HG03442 (cell line): ENCODE data around the gene PRDX2.
"Not testable (repeated sequence)": the region's sequence is repeated elsewhere in the genome, so short reads cannot be mapped to it uniquely, and the experiment has no call there.

Source experiments
- ATAC-seq: cut with Tn5 transposase; IDR thresholded peaks from one replicate; pipeline ENCODE4 v1.9.1; 2021; ENCODE audit warnings: mild to moderate bottlenecking, moderate library complexity; ENCODE audit not compliant: unreplicated experiment

The PRDX2 gene

DNA sequence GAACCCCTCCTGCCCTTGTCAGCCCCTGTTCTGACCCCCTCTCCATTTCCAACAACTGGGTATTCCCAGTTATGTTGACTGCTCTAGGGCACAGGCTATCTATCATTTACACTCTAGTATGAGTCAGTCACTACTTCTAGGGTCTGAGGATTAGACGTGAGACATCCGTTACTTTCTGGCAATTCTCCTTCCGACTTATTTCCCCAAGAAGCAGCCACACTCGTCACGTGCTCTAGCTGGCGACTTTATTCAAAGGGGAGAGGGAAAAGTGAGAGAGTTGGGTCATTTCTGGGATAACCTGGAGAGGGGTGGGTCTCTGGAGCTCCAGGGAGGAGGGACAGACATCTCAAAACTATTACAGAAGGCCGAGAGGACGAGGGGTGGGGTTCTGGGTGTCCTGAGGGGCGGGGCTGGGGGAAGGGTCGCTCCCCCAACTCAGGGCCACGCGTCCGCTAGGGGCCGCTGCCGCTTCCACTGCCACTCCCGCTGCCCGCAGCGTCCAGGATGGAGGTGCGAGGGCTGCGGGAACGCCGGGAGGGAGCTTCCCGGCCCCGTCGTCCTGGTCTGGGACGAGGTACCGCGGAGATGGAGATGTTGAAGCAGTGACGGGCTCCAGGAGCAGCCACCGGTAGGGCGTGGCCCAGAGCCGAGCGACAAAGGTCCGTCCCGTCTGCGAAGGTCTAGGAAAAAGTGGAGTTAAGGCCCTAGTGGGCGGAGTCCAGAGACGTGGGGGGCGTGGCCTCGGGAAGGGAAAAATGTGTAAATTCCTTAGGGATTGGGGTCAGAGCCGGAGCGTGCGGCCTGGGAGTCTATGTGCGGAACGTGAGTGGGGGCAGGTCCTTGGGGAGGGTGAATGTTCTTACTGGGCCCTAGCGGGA, 23.9 kb upstream of the PRDX2 start:
- ATAC-seq: no peak

DNA sequence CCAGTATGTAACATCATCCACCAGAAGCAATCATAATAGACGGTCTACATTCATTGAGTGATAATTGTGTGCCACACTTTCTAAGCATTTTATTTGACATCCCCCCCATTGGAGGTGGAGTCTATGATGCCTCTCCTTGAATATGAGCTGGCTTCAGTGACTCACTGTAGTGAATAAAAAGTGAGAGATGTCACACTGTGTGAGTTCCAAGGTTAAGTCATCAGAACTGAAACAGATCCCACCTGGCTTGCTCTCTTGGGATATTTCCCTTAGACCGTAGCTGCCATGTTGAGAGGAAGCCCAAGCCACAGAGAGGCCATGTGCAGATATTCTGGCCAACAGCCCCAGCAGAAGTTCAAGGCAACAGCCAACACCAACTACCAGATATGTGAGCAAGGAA, 20.2 kb upstream of the PRDX2 start:
- no peak for ATAC-seq

DNA sequence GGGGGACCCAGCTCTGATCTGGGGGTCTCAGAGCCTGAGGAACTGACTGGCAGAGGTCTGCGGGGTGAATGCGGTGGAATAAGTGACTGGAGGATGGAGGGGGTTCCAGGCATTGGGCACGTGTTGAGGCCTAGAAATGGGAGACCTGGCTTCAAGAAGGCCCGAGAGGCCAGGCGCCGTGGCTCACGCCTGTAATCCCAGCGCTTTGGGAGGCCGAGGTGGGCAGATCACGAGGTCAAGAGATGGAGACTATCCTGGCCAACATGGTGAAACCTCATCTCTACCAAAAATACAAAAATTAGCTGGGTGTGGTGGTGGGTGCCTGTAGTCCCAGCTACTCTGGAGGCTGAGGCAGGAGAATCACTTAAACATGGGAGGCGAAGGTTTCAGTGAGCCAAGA, 16.2 kb upstream of the PRDX2 start:
- ATAC-seq: not testable (repeated sequence)

DNA sequence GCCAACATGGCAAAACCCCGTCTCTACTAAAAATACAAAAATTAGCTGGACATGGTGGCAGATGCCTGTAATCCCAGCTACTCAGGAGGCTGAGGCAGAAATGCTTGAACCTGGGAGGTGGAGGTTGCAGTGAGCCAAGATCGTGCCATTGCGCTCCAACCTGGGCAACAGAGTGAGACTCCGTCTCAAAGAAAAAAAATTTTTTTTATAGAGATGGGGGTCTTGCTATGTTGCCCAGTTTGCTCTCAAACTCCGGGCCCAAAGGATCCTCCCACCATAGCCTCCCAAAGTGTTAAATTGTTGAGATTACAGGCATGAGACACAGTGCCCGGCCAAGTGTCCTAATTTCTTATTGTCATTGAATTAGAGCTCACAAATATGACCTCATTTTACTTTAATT, 15.6 kb upstream of the PRDX2 start:
- not testable (repeated sequence) for ATAC-seq

- no peak for ATAC-seq
Measured at GRCh38 chr19:12815088-12815487, 13.5 kb upstream of the PRDX2 start.

DNA sequence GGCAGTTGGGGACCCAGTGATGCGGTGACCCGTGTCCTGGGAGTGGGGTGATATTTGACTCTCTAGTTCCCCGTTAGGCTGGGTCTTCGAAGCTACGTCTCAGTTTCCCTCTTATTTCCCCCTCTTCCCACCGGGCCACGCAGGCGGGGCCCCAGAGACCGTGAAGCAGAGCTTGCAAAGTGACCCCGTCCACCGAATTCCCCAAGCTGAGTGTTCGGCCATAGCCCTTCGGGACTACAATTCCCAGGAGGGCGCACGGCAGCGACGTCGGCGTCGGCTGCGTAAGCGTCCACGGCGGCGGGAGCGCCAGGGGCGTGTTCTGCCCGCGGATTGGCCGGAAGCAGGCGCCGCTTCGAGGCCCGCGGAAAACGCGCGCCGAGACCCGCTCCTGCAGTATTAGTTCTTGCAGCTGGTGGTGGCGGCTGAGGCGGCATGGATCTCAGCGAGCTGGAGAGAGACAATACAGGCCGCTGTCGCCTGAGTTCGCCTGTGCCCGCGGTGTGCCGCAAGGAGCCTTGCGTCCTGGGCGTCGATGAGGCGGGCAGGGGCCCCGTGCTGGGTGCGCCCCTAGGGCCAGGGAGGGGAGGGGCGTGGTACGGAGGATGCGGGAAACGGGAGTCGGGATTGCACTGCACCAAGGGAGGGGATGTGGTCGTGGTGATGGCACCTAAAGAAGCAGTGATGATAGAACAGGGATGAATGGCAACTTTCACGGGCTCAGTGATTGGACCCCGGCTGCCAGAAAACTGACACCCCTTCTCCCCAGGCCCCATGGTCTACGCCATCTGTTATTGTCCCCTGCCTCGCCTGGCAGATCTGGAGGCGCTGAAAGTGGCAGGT, 4.9 kb upstream of the PRDX2 start, which contains the start of gene RNASEH2A:
Gene RNASEH2A (plus strand): TSS at position 343 of the 840 bp plus-strand sequence. CDS start 90 bp downstream, at position 433.
- peak; percentile 65 for ATAC-seq

DNA sequence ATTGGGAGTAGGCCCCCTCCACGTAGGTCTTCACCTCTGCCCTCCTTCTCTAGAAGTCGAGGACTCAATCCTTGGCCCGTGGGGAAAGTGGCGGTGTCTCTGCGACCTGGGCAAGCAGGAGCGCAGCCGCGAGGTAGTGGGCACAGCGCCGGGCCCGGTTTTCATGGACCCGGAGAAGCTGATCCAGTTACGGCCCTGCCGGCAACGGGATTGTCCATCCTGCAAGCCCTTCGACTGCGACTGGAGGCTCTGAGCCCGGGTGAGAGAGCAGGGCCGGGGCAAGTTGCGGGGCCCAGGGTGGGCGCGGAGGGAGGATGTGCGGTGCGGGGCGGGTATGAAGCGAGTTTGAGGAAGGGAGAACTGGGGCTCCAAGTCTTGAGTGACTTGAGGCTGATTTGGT, 2.5 kb upstream of the PRDX2 start:
- ATAC-seq: no peak

DNA sequence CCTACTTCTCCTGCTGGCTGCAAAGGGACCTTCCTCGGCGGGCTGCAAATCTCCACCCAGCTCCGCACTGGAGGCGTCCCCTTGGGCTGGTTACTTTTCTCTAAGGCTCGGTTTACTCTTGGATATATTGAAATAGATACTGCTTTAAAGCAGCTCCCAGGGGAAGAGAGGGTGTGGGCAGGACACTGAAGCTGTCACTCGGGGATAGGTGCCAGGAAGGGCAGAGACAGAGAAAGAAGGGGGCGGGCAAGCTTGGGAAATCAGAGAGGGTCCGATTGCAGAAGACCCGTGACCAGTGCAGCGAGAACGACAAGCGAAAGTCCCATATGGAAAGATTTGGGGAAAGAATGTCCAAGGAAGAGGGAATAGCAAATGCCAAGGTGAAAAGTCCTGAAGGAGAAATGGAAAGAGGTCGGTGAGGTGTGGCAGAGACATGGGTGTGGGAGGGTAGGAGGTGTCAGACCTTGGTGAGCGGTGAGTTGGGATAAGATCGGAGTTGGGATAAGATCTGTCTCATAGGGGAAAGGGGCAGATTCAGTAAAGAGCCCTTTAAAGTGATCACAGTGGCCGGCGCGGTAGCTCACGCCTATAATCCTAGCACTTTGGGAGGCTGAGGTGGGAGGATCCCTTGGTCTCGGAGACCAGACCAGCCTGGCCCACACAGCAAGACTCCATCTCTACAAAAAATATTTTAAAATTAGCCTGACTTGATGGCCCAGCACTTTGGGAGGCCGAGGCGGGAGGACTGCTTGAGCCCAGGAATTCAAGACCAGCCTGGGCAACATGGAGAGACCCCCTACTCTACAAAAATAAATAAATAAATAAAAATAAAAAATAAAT, 887 bp upstream of the PRDX2 start:
- no peak for ATAC-seq

DNA sequence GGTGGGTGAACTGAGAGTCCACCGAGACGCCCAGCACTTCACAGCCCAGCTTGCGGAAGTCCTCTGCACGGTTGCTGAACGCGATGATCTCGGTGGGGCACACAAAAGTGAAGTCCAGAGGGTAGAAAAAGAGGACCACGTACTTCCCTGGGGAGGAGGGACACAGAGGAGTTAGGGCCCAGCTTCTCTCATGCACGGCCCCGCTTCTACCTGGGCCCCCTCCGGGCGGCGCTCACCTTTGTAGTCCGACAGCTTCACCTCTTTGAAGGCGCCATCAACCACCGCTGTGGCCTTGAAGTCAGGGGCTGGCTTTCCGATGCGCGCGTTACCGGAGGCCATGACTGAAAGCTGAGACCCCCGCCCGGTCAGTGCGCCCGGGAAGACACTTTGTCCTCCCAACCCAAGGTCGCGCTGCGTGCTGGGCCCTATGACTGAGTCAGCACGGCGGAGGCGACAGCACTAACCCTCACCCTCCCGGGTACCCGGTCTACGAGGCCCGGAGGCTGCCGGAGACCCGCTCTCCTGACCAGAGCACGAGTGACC, 606 bp downstream of the PRDX2 start:
- no peak for ATAC-seq

- ATAC-seq: no peak
Measured at GRCh38 chr19:12800466-12800770, 1.2 kb downstream of the PRDX2 start.

DNA sequence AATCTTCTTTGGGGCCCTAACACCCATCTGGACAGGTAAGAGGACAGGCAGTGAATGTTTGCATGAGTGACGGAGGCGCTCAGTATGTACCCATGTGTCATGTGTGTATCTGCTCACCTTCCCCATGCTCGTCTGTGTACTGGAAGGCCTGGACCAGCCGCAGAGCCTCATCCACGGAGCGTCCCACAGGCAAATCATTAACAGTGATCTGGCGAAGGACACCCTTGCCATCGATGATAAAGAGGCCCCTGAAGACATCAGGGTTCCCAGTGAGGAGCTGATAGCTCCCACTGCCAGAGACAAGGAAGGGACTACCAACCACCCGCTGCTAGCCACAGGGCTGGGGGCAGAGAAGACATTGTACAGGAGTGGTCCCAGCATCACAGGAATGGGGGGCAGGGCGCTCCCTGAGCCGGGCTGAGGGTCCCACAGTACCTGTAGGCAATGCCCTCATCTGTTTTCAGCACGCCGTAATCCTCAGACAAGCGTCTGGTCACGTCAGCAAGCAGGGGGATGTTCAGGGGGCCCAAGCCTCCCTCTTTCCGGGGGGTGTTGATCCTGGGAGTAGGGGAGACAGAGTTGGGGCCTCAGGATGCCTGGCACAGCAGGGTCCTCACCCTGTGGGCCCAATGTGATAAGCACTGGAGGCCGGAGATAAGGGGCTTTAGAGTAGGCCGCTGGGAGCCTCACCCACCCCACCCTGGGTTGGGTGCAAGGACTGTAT, 1.7 kb downstream of the PRDX2 start:
- no peak for ATAC-seq

DNA sequence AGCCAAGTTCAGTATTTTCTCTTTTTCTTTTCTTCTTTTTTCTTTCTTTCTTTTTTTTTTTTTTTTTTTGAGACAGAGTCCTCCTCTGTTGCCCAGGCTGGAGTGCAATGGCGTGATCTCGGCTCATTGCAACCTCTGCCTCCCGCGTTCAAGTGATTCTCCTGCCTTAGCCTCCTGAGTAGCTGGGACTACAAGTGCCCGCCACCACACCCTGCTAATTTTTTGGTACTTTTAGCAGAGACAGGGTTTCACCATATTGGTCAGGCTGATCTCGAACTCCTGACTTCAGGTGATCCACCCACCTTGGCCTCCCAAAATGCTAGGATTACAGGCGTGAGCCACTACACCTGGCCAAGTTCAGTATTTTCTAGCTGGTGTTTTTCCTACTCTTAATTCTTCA, 4.0 kb downstream of the PRDX2 start:
- not testable (repeated sequence) for ATAC-seq

GRCh38 chr19:12797141-12797587, 4.4 kb downstream of the PRDX2 start:
- ATAC-seq: no peak

- ATAC-seq: no peak
Measured at GRCh38 chr19:12796146-12797071, 5.2 kb downstream of the PRDX2 start.

DNA sequence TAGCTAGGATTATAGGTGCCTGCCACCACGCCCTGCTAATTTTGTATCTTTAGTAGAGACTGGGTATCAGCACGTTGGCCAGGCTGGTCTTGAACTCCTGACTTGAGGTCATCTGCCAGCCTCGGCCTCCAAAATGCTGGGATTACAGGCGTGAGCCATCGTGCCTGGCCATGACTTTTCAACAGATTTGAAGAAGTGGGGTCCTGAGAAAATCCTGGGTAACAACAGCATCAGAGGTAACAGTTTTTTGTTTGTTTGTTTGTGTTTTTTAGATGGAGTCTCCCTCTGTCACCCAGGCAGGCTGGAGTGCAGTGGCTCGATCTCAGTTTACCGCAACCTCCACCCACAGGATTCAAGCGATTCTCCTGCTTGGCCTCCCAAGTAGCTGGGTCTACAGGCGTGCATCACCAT, 6.6 kb downstream of the PRDX2 start:
- ATAC-seq: no peak

DNA sequence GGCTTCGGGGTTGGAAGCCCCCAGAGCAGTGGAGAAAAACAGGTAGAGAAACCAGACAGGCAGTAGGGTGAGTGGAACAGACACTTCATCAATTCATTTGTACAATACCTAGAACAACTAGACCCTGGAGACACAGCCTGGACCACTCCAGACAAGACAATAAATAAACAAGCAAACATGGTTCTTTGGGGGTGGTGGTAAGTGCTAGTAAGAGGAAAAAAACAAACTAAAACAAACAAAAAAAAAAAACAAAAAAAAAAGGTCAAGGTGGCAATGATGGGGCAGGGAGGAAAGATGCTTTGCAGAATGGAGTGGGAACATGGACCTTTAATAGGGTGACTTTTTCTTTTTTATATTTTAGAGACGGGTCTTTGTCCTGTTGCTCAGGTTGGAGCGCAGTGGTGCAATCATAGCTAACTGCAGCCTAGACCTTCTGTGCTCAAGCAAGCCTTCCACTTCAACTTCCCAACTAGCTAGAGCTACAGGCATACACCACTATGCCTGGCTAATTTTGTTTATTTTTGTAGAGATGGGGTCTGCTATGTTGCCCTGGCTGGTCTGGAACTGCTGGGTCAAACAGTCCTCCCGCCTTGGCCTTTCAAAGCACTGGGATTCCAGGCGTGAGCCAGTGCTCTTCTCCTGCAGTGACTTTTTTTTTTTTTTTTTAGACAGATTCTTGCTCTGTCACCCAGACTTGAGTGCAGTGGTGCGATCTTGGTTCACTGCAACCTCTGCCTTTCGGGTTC, 7.2 kb downstream of the PRDX2 start:
- ATAC-seq: no peak

- ATAC-seq: peak; percentile 33
Measured at GRCh38 chr19:12793290-12794195, 8.1 kb downstream of the PRDX2 start.
